PC-3 (cell line): ENCODE measurements around the gene DNAJC5.

Experiments used
- EZH2 ChIP-seq: fragments of 300-600 bp; sonication (generic); IDR thresholded peaks from one replicate; pipeline ENCODE4 v1.6.1; 2017; ENCODE audit warnings: antibody characterized with exemption, mild to moderate bottlenecking, low read length; ENCODE audit not compliant: unreplicated experiment
- EZH2phosphoT487 ChIP-seq: fragments of 300-600 bp; sonication (generic); IDR thresholded peaks from 2 replicates; pipeline ENCODE4 v1.6.1; 2018; ENCODE audit warnings: mild to moderate bottlenecking, antibody characterized with exemption, low read length, borderline replicate concordance
- TF ChIP-seq, protein P1 (sequence below): fragments of 300-600 bp; sonication (generic); conservative IDR thresholded peaks from 2 replicates; pipeline ENCODE4 v1.5.1; 2017; ENCODE audit warnings: antibody characterized with exemption, low read depth, mild to moderate bottlenecking, low read length

DNA sequence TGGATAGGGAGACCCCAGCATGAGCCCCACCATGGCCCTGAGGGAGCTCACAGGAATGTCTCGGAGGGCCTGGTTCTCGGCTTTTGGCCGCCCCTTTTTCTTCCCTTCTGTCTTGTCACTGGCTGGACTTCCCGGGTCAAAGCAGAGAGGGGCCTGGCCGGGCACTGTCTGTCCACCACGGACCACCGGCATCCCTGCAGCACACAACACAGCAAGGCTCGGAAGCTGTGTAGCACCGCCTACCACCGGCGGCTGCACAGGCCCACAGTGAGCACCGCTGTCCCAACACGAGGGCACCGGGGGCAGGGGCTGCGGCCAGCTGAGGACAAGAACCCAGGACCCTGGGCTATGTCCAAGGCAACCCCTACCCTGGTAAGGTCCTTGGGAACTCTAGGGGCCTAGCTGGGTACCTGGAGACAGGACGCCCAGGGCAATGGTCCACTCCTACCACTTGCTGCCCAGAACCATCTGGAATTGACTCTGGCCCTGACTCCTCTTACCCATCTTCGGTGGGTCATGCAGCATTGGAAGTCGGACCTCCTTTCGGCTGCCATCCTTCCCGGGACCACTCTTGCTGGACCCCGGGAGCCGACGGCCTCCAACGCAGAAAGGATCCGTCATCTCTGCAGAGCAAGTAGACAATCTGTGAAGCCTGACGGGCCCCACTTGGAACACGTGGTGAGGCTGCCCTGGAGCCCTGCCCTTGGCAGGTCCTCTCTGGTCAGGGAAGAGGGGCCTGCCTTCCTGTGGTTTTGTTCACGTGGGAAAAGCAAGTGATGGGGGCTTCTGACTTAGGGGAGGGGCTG is 72.6 kb downstream of the DNAJC5 start:
- TF ChIP-seq, protein P1, sequence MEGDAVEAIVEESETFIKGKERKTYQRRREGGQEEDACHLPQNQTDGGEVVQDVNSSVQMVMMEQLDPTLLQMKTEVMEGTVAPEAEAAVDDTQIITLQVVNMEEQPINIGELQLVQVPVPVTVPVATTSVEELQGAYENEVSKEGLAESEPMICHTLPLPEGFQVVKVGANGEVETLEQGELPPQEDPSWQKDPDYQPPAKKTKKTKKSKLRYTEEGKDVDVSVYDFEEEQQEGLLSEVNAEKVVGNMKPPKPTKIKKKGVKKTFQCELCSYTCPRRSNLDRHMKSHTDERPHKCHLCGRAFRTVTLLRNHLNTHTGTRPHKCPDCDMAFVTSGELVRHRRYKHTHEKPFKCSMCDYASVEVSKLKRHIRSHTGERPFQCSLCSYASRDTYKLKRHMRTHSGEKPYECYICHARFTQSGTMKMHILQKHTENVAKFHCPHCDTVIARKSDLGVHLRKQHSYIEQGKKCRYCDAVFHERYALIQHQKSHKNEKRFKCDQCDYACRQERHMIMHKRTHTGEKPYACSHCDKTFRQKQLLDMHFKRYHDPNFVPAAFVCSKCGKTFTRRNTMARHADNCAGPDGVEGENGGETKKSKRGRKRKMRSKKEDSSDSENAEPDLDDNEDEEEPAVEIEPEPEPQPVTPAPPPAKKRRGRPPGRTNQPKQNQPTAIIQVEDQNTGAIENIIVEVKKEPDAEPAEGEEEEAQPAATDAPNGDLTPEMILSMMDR, result no peak
- no peak for TF ChIP-seq EZH2phosphoT487
- TF ChIP-seq EZH2, result no peak
